Fibroblast of pulmonary artery (primary cell): Measurements from ENCODE around the gene CTNNA1.
"Not testable (repeated sequence)": the region's sequence is repeated elsewhere in the genome, so short reads cannot be mapped to it uniquely, and the experiment has no call there.

Experiments
- DNase-seq: peaks from one replicate; pipeline ENCODE4 v3.0.0-alpha.2; 2010; ENCODE audit warnings: low read depth
- H3K4me3 ChIP-seq: replicated peaks from 2 replicates; pipeline ENCODE4 v1.5.1; 2011; ENCODE audit warnings: low read depth, mild to moderate bottlenecking, control low read depth, low read length, moderate library complexity
- CTCF ChIP-seq: IDR thresholded peaks from 2 replicates; pipeline ENCODE4 v1.5.1; 2011; ENCODE audit warnings: mild to moderate bottlenecking, control low read depth, low read length, inconsistent platforms; ENCODE audit errors: missing control alignments

CTNNA1 gene

GRCh38 chr5:138709202-138709601 is 44.0 kb upstream of the CTNNA1 start:
- no peak for TF ChIP-seq CTCF
- DNase-seq = no peak
- H3K4me3 ChIP-seq = no peak overlapping the region

GRCh38 chr5:138711087-138711486 is 42.1 kb upstream of the CTNNA1 start:
- H3K4me3 ChIP-seq = no peak overlapping the region
- TF ChIP-seq CTCF = no peak
- no peak for DNase-seq

GRCh38 chr5:138711811-138712210 is 41.4 kb upstream of the CTNNA1 start:
- TF ChIP-seq CTCF = no peak
- DNase-seq = no peak
- H3K4me3 ChIP-seq = no peak overlapping the region

GRCh38 chr5:138712324-138712723 is 40.9 kb upstream of the CTNNA1 start:
- TF ChIP-seq CTCF = no peak
- H3K4me3 ChIP-seq = no peak overlapping the region
- DNase-seq = no peak

GRCh38 chr5:138712791-138713190 is 40.4 kb upstream of the CTNNA1 start:
- H3K4me3 ChIP-seq = no peak overlapping the region
- TF ChIP-seq CTCF = no peak
- no peak for DNase-seq

- DNase-seq = no peak
- no peak for TF ChIP-seq CTCF
- H3K4me3 ChIP-seq = no peak overlapping the region
Measured at GRCh38 chr5:138713247-138713646, 40.0 kb upstream of the CTNNA1 start.

- no peak for TF ChIP-seq CTCF
- no peak overlapping the region for H3K4me3 ChIP-seq
- DNase-seq = no peak
Measured at GRCh38 chr5:138714694-138715093, 38.5 kb upstream of the CTNNA1 start.

- not testable (repeated sequence) for DNase-seq, H3K4me3 ChIP-seq
Measured at GRCh38 chr5:138715931-138716432, 37.2 kb upstream of the CTNNA1 start.
